Liver (tissue), 3 donors: ENCODE measurements around the gene RHOG.

Experiments
- ATF3 ChIP-seq: IDR thresholded peaks from 2 replicates; pipeline ENCODE4 v1.6.1; 2016; ENCODE audit warnings: antibody characterized with exemption
- CTCF ChIP-seq: fragments of 150-350 bp; IDR thresholded peaks from 2 replicates; pipeline ENCODE4 v1.5.1; 2017; ENCODE audit warnings: improper control_type of control experiment, low read depth, low read length; ENCODE audit not compliant: missing input control
- EGR1 ChIP-seq, 2 donors: IDR thresholded peaks; 2 replicates each; pipeline ENCODE4 v1.6.1; 2016 to 2018; ENCODE audit warnings: antibody characterized with exemption in 2 of 2, low read depth in 2 of 2
- FOXA1 ChIP-seq: IDR thresholded peaks from 2 replicates; pipeline ENCODE4 v1.6.1; 2016; ENCODE audit warnings: antibody characterized with exemption
- GABPA ChIP-seq, 2 donors: IDR thresholded peaks in 1 of 2; conservative IDR thresholded peaks in 1 of 2; 2 replicates each; pipeline ENCODE4 v1.6.1; 2016; ENCODE audit warnings: antibody characterized with exemption in 2 of 2, mild to moderate bottlenecking in 1 of 2, moderate library complexity in 1 of 2
- JUND ChIP-seq, 2 donors: IDR thresholded peaks; 2 replicates each; pipeline ENCODE4 v1.6.1; 2016; ENCODE audit warnings: antibody characterized with exemption in 2 of 2
- MAX ChIP-seq: IDR thresholded peaks from 2 replicates; pipeline ENCODE4 v1.6.1; 2016; ENCODE audit warnings: antibody characterized with exemption
- NR2F2 ChIP-seq: IDR thresholded peaks from 2 replicates; pipeline ENCODE4 v1.6.1; 2016; ENCODE audit warnings: antibody characterized with exemption
- RAD21 ChIP-seq, 2 donors: IDR thresholded peaks; 2 replicates each; pipeline ENCODE4 v1.6.1; 2016; ENCODE audit warnings: antibody characterized with exemption in 2 of 2, mild to moderate bottlenecking in 2 of 2
- REST ChIP-seq: IDR thresholded peaks from 2 replicates; pipeline ENCODE4 v1.6.1; 2016; ENCODE audit warnings: antibody characterized with exemption, mild to moderate bottlenecking
- SP1 ChIP-seq: IDR thresholded peaks from 2 replicates; pipeline ENCODE4 v1.6.1; 2018; ENCODE audit warnings: antibody characterized with exemption, mild to moderate bottlenecking
- TAF1 ChIP-seq: conservative IDR thresholded peaks from 2 replicates; pipeline ENCODE4 v1.6.1; 2016; ENCODE audit warnings: antibody characterized with exemption, mild to moderate bottlenecking
- YY1 ChIP-seq: IDR thresholded peaks from 2 replicates; pipeline ENCODE4 v1.6.1; 2016; ENCODE audit warnings: antibody characterized with exemption, mild to moderate bottlenecking
- ZBTB33 ChIP-seq: IDR thresholded peaks from 2 replicates; pipeline ENCODE4 v1.6.1; 2016; ENCODE audit warnings: antibody characterized with exemption
- donor health status: healthy.
- donor health status: healthy.

- TF ChIP-seq CTCF, result no peak
- TF ChIP-seq TAF1, result no peak
- no peak for TF ChIP-seq MAX
- TF ChIP-seq REST, result no peak
- no peak for TF ChIP-seq ATF3
- no peak for TF ChIP-seq YY1
- no peak for TF ChIP-seq JUND (IDR thresholded peaks at IDR 0.05)
- TF ChIP-seq ZBTB33, result no peak
- TF ChIP-seq SP1, result no peak
- no peak for TF ChIP-seq FOXA1
- no peak for TF ChIP-seq GABPA (IDR thresholded peaks at IDR 0.05 in 1 of 2, conservative IDR thresholded peaks at IDR 0.05 in 1 of 2)
- TF ChIP-seq NR2F2, result no peak
- no peak for TF ChIP-seq EGR1 (IDR thresholded peaks at IDR 0.05; ENCODE audit: low read depth in 2 of 2)
- TF ChIP-seq RAD21 (IDR thresholded peaks at IDR 0.05), result no peak
Measured at GRCh38 chr11:3834664-3835461, 5.9 kb downstream of the RHOG start.
